ENCODE data around the gene BABAM2.

Gene BABAM2

GRCh38 chr2:28216331-28216730 is 325.8 kb downstream of the BABAM2 start:
- ChIA-PET CTCF (no interaction called here), POLR2A (no interaction called here)
- Histone ChIP-seq H3K4me3 (ENCODE audit: low read depth, low read length) (no peak overlapping the region), H3K27ac (ENCODE audit: extremely low read depth, low read depth, low read length) (no peak overlapping the region), H3K36me3 (ENCODE audit: control insufficient read depth in 2 of 2, insufficient read depth in 1 of 2, low read length in 2 of 2) (no peaks in the 10 kb centered on the region), H3K9me3 (ENCODE audit: control insufficient read depth, insufficient read depth, low read depth, low read length) (no peaks in the 10 kb centered on the region), H3K4me1 (ENCODE audit: control insufficient read depth, insufficient read depth, low read length) (no peaks in the 10 kb centered on the region)
- TF ChIP-seq ZNF2 (tag by site-specific recombination; IDR thresholded peaks at IDR 0.05) (no peak), ZNF404 (tag by site-specific recombination; IDR thresholded peaks at IDR 0.05) (no peak), ZNF560 (tag by site-specific recombination; IDR thresholded peaks at IDR 0.05; ENCODE audit: borderline replicate concordance) (no peak), ZNF362 (tag by site-specific recombination; IDR thresholded peaks at IDR 0.05) (no peak), ZNF701 (tag by site-specific recombination; IDR thresholded peaks at IDR 0.05) (no peak), PATZ1 (tag by site-specific recombination; IDR thresholded peaks at IDR 0.05) (no peak), ZBTB6 (tag by site-specific recombination; IDR thresholded peaks at IDR 0.05) (no peak), ZNF169 (tag by site-specific recombination; IDR thresholded peaks at IDR 0.05) (no peak)

- no peak overlapping the region for H3K4me3 ChIP-seq (ENCODE audit: low read depth, low read length)
- ChIA-PET POLR2A (no interaction called here), CTCF (no interaction called here)
- H3K27ac ChIP-seq (ENCODE audit: extremely low read depth, low read depth, low read length): no peak overlapping the region
- H3K9me3 ChIP-seq (ENCODE audit: control insufficient read depth, insufficient read depth, low read depth, low read length): no peaks in the 10 kb centered on the region
- TF ChIP-seq ZFP41 (tag by site-specific recombination; IDR thresholded peaks at IDR 0.05; ENCODE audit: borderline replicate concordance): no peak
- H3K36me3 ChIP-seq (ENCODE audit: control insufficient read depth in 2 of 2, insufficient read depth in 1 of 2, low read length in 2 of 2): no peaks in the 10 kb centered on the region
- no peaks in the 10 kb centered on the region for H3K4me1 ChIP-seq (ENCODE audit: control insufficient read depth, insufficient read depth, low read length)
These were observed 326.7 kb downstream of the BABAM2 start for GRCh38 chr2:28217042-28217740.

- H3K36me3 ChIP-seq (ENCODE audit: control insufficient read depth in 2 of 2, insufficient read depth in 1 of 2, low read length in 2 of 2): no peaks in the 10 kb centered on the region
- no peak overlapping the region for H3K4me3 ChIP-seq (ENCODE audit: low read depth, low read length)
- H3K9me3 ChIP-seq (ENCODE audit: control insufficient read depth, insufficient read depth, low read depth, low read length): no peaks in the 10 kb centered on the region
- CTCF ChIA-PET: interaction anchor here (0.6 kb wide), 1 partner anchor 49 kb away, joined by 3 read pairs; no protein-coding TSS in a partner anchor
- POLR2A ChIA-PET: no interaction called here
- no peak for TF ChIP-seq ZNF433 (tag by site-specific recombination; IDR thresholded peaks at IDR 0.05; ENCODE audit: low read depth)
- no peak for TF ChIP-seq ZFHX2 (tag by site-specific recombination; conservative IDR thresholded peaks at IDR 0.05)
- TF ChIP-seq ZNF585B (tag by site-specific recombination; IDR thresholded peaks at IDR 0.05): no peak
- no peak for TF ChIP-seq PRDM10 (tag by site-specific recombination; IDR thresholded peaks at IDR 0.05)
- TF ChIP-seq ZFP69B (tag by site-specific recombination; IDR thresholded peaks at IDR 0.05): no peak
- TF ChIP-seq ZNF354C (tag by site-specific recombination; IDR thresholded peaks at IDR 0.05; ENCODE audit: borderline replicate concordance, low read depth): no peak
- no peak for TF ChIP-seq ZNF274 (IDR thresholded peaks at IDR 0.05; ENCODE audit: low read length)
- TF ChIP-seq ZNF274 (tag by site-specific recombination; IDR thresholded peaks at IDR 0.05; ENCODE audit: borderline replicate concordance): no peak
- no peak for TF ChIP-seq GLIS1 (tag by site-specific recombination; IDR thresholded peaks at IDR 0.05)
- no peak for TF ChIP-seq ZNF223 (tag by site-specific recombination; IDR thresholded peaks at IDR 0.05)
- TF ChIP-seq ZNF660 (tag by site-specific recombination; IDR thresholded peaks at IDR 0.05): no peak
- TF ChIP-seq KLF7 (tag by site-specific recombination; IDR thresholded peaks at IDR 0.05; ENCODE audit: borderline replicate concordance): no peak
- TF ChIP-seq ZNF571 (tag by site-specific recombination; IDR thresholded peaks at IDR 0.05): no peak
- no peaks in the 10 kb centered on the region for H3K4me1 ChIP-seq (ENCODE audit: control insufficient read depth, insufficient read depth, low read length)
- H3K27ac ChIP-seq (ENCODE audit: extremely low read depth, low read depth, low read length): no peak overlapping the region
These were observed 328.6 kb downstream of the BABAM2 start for GRCh38 chr2:28219138-28219537.
